ENCODE measurements around the gene NCOA5. TPM values are rescaled to one million over a fixed set of nuclear protein-coding genes. Genes with fewer than 3 reads are reported as not detected.
A peak's percentile ranks its signal among the peaks of the same experiment; 100 is the strongest.

NCOA5 gene
- total and polyA plus RNA-seq, 8 donors, result 20.6 to 55.0 (median 49.3) TPM

DNA sequence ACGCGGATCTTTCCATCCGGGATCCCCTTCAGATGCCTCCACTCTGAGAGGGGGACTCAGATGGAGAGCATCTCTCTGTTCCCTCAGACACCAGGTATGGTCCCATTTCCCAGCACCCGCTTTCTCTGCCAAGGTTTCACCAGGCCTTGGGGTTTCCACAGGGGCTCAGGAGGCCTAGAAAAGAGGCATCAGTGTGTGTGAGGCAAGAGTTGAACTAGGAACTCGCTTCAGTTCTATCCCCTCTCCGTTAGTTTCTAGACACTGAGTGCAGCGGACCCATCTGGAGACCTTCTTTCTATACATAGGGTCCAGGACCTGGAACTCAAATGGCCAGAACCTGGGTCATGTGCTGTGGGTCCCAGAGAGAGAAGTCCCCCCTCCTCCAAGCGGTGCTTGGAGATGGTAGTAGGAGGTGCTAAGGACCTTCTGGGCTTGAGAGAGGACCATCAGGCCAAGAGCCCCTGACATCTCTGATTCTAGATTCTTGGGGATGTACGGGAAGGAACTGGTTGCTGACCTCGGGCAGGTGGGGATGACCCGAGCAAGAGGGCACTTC is 58.7 kb downstream of the NCOA5 start:
- Histone ChIP-seq H3K9me3 (no peaks in the 10 kb centered on the region), H3K36me3 (no peaks in the 10 kb centered on the region), H3K4me3 (no peak overlapping the region), H3K27me3 (peaks cover 54 to 99% of the 10 kb centered on the region in 2 donors), H3K27ac (no peak overlapping the region), H3K4me1 (peaks cover 0 to 4% of the 10 kb centered on the region in 2 donors)
- intact Hi-C loops (cut with DNase I), result no loop called here
- no peak for ATAC-seq
- TF ChIP-seq, protein P1, sequence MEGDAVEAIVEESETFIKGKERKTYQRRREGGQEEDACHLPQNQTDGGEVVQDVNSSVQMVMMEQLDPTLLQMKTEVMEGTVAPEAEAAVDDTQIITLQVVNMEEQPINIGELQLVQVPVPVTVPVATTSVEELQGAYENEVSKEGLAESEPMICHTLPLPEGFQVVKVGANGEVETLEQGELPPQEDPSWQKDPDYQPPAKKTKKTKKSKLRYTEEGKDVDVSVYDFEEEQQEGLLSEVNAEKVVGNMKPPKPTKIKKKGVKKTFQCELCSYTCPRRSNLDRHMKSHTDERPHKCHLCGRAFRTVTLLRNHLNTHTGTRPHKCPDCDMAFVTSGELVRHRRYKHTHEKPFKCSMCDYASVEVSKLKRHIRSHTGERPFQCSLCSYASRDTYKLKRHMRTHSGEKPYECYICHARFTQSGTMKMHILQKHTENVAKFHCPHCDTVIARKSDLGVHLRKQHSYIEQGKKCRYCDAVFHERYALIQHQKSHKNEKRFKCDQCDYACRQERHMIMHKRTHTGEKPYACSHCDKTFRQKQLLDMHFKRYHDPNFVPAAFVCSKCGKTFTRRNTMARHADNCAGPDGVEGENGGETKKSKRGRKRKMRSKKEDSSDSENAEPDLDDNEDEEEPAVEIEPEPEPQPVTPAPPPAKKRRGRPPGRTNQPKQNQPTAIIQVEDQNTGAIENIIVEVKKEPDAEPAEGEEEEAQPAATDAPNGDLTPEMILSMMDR (IDR thresholded peaks at IDR 0.05), result no peak
- no peak for DNase-seq

DNA sequence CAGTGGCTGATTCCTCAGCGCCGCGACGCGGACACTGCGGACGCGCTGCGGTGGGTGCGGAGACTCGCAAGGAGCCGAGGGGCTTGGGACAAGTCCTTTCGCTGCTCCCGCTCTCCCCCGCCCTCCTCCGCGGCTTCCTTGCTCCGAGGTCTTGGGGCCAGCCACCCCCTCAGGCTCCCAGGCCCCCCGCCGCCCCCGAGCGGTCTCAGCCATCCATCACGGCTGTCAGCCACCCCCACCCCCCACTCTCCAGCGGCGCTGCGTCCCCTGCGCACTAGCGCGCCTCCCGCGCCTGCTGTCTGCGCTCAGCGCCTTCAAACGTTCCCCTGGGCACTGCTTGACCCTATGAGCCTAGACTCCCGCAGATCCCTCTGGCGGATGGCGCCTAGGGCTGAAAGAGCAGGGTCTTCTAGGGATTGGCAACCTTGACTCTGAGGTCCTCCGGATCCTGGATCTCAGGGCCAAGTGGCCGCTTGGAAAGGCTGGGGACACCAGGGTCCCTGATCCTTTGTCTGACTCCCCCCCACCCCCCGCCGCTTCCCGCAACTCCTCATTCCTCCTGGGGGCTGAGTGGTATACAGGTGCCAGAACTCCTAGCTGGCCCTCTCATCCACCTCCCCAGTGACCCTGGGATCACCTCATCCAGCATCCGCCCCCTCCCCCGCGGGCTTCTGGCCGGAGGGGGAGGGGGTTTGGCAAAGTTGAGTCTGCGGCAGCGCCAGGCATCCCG is 59.3 kb downstream of the NCOA5 start:
- ATAC-seq, result no peak
- intact Hi-C loops (cut with DNase I), result no loop called here
- no peak for DNase-seq
- TF ChIP-seq, protein P1 (IDR thresholded peaks at IDR 0.05), result no peak
- H3K9me3 ChIP-seq, result no peaks in the 10 kb centered on the region
- peaks cover 0 to 4% of the 10 kb centered on the region in 2 donors for H3K4me1 ChIP-seq
- no peak overlapping the region for H3K4me3 ChIP-seq
- H3K27me3 ChIP-seq, result peaks cover 54 to 100% of the 10 kb centered on the region in 2 donors
- H3K36me3 ChIP-seq, result no peaks in the 10 kb centered on the region
- no peak overlapping the region for H3K27ac ChIP-seq

DNA sequence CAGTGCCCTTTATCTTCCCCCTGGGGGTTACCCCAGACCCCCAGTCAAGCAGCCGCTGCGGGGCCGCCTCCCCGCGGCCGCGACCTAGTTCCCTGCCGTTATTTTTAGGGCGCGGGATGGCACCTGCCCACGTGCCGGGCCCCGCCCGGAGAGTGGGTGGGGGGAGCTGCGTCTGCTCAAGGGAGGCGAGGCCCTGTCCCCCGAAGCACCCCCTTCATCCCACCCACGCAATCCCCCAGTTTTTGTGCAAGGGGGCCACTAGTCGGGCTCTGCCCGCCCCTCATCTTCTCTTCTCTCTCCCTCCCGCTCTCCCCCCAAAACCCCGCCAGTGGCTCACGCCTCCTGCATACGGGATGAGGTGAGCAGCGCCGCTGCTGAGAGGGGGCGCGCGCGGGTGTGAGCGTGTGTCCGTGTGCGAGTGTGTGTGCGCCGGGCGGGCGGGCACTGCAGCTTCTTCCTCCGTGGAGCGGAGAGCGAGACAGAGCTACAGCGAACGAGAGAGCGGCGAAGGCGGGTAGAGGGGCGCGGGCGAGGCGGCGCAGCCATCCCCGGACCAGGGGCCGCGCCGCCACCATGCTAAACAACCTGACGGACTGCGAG is 60.9 kb downstream of the NCOA5 start, which contains the start of gene SLC12A5:
TSS of gene SLC12A5 (plus strand) at position 444 of the 600 bp plus-strand sequence. CDS start at position 574, 130 bp downstream.
- Histone ChIP-seq H3K27me3 (peaks cover 54 to 100% of the 10 kb centered on the region in 2 donors), H3K4me1 (peaks cover 0 to 4% of the 10 kb centered on the region in 2 donors), H3K9me3 (no peaks in the 10 kb centered on the region), H3K36me3 (no peaks in the 10 kb centered on the region), H3K27ac (no peak within 1 kb of the TSS), H3K4me3 (no peak within 1 kb of the TSS)
- DNase-seq, result peak in 1 of 4 donors; percentile 78
- TF ChIP-seq, protein P1 (IDR thresholded peaks at IDR 0.05), result no peak
- ATAC-seq, result no peak
- intact Hi-C loops (cut with DNase I), result no loop called here

DNA sequence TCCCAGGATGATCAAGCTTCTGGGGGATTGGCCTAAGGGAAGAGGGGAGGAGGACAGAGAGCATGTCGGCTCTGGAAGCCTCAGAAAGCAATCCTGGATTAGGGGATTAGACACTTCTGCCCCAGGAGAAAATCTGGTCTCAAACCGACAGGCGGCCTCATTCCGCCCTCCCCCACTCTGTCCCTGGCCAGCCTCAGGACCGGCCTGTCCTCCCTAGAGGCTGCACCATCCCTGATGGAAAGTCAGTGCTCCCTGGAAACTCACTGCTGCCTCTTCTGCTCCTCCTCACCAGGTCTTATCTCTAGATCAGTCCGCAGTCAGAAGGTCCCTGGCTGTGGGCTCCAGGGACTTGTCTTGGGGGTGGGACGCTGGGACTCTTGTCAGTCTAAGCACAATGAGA is 61.7 kb downstream of the NCOA5 start:
- H3K27ac ChIP-seq, result no peak overlapping the region
- H3K4me1 ChIP-seq, result peaks cover 0 to 5% of the 10 kb centered on the region in 2 donors
- no peaks in the 10 kb centered on the region for H3K36me3 ChIP-seq
- intact Hi-C loops (cut with DNase I), result no loop called here
- H3K9me3 ChIP-seq, result no peaks in the 10 kb centered on the region
- ATAC-seq, result no peak
- peaks cover 47 to 100% of the 10 kb centered on the region in 2 donors for H3K27me3 ChIP-seq
- no peak for DNase-seq
- TF ChIP-seq, protein P1 (IDR thresholded peaks at IDR 0.05), result no peak
- no peak overlapping the region for H3K4me3 ChIP-seq

DNA sequence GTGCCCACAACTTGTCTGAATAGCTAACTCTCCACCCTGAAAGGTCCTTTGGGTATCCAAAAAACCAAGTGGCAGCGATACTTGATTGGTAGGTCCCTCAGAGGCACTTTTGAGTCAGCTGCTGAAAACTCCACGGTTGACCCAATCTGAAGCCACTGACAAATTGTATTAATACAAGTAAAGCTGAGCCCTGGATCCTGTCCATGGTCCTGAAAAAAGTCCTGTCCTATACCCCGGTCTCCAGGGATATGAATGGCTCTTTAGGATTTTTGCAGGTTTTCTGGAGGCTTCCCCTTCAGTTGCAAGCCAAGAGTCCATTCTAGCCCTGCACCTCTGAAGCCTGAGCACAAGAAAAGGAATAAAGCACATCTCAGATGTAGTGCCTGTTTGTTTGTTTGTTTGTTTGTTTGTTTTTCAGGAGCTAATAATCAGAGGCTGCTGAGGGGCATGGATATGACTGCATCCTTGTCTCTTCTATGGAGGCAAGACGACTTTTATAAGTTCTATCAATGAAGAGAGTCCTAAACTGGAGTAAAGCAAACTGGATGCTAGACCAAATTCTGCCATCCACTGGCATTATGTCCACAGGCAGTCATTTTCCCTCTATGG is 62.4 kb downstream of the NCOA5 start:
- Histone ChIP-seq H3K27me3 (peaks cover 41 to 100% of the 10 kb centered on the region in 2 donors), H3K9me3 (no peaks in the 10 kb centered on the region), H3K36me3 (no peaks in the 10 kb centered on the region), H3K4me1 (peaks cover 0 to 13% of the 10 kb centered on the region in 2 donors), H3K27ac (no peak overlapping the region), H3K4me3 (no peak overlapping the region)
- intact Hi-C loops (cut with DNase I), result no loop called here
- TF ChIP-seq, protein P1 (IDR thresholded peaks at IDR 0.05), result no peak
- peak; percentile 45 for ATAC-seq
- DNase-seq, result peak in 2 of 4 donors; percentile 39 to 64
